Breast epithelium (tissue), 4 donors: Measurements from ENCODE around the gene NEFH. TPM values are rescaled to one million over a fixed set of nuclear protein-coding genes. Genes with fewer than 3 reads are reported as not detected.

ENCODE experiments used
- DNase-seq, 2 donors: peaks; one replicate each; pipeline ENCODE4 v3.0.0-alpha.2; 2019; ENCODE audit warnings: low spot score in 2 of 2
- H3K27ac ChIP-seq, 2 donors: fragments of 200-600 bp; sonication (generic) in 1 of 2; one replicate each; pipeline ENCODE4 v1.5.1; 2016 to 2019; ENCODE audit warnings: mild to moderate bottlenecking in 1 of 2
- H3K27me3 ChIP-seq, 2 donors: fragments of 200-600 bp; sonication (generic) in 1 of 2; one replicate each; pipeline versions ENCODE4 v1.5.1 to v1.6.0; 2017 to 2019; ENCODE audit warnings: control low read depth in 1 of 2, mild to moderate bottlenecking in 1 of 2
- H3K36me3 ChIP-seq: fragments of 200-600 bp; one replicate; pipeline ENCODE4 v1.5.1; 2019
- H3K4me1 ChIP-seq, 2 donors: fragments of 200-600 bp; sonication (generic); one replicate each; pipeline ENCODE4 v1.5.1; 2016 to 2019; ENCODE audit warnings: control low read depth in 1 of 2
- H3K4me3 ChIP-seq, 3 donors: fragments of 200-600 bp; sonication (generic); 1 replicate in 2 of 3; 2 replicates in 1 of 3; pipeline ENCODE4 v1.5.1; 2016 to 2019; ENCODE audit warnings: mild to moderate bottlenecking in 3 of 3, moderate library complexity in 2 of 3
- H3K9me3 ChIP-seq, 2 donors: fragments of 200-600 bp; sonication (generic) in 1 of 2; one replicate each; pipeline ENCODE4 v1.5.1; 2016 to 2019; ENCODE audit warnings: control low read depth in 1 of 2
- POLR2A ChIP-seq: fragments of 450-650 bp; IDR thresholded peaks from one replicate; pipeline ENCODE4 v1.6.1; 2016; ENCODE audit warnings: antibody characterized with exemption, mild to moderate bottlenecking, moderate library complexity
- POLR2AphosphoS5 ChIP-seq, 3 donors: sonication (generic); formaldehyde crosslinking; IDR thresholded peaks; one replicate each; pipeline ENCODE4 v1.6.1; 2017; ENCODE audit warnings: antibody characterized with exemption in 3 of 3
- intact Hi-C: fragments of 100-400 bp; cut with DNase I; formaldehyde crosslinking; loops from one replicate; pipeline ENCODE4 v1.15.1; 2023; ENCODE audit warnings: low total_unique reads
- total RNA-seq, 3 donors: library from RNA; depleted of rRNA; stranded (reverse); fragments of >200 nt; gene quantifications; one replicate each; pipeline ENCODE4 v1.1.0, GENCODE V29; 2016
- TF ChIP-seq, protein P1 (sequence below), 3 donors: fragments of 450-650 bp; IDR thresholded peaks; one replicate each; pipeline ENCODE4 v1.5.1; 2016 to 2017; ENCODE audit warnings: antibody characterized with exemption in 3 of 3, mild to moderate bottlenecking in 3 of 3, moderate library complexity in 3 of 3

The NEFH gene
- total RNA-seq, 3 donors from 2014 or later, result 0.29 to 0.33 (median 0.32) TPM

GRCh38 chr22:29499852-29500251, 19.8 kb downstream of the NEFH start:
- Histone ChIP-seq H3K4me1 (no peaks in the 10 kb centered on the region), H3K27ac (no peak overlapping the region), H3K9me3 (no peaks in the 10 kb centered on the region), H3K36me3 (no peaks in the 10 kb centered on the region), H3K27me3 (no peaks in the 10 kb centered on the region), H3K4me3 (no peak overlapping the region)
- intact Hi-C loops, result no loop called here
- DNase-seq, result no peak
- no peak for TF ChIP-seq POLR2A

DNA sequence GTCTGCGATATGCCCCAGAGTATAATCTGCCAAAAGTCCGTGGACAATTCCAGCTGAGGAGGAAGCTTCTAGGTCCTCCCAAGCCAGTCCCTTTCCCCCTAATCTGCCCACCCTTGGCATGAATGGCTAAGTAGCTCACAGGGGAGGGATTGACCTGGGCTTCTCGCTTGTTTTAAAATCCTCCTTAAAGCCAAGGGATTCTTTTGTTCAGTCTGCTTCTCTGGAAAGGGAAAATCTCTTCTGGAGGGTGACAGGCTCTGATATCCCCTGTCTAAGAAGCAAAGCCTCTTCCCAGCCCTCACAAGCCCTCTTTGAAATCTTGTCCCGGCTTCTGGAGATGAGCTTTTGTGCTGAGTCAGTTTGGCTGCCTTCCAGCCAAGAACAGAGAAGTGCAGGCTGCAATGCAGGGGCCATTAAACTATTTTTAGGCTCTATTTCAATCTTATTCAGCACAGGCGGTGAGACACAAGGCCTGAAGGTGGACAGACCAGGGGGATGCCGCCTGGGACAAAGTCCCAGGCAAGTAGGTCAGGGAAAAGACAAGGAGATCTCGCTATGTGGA, 23.9 kb downstream of the NEFH start:
- Histone ChIP-seq H3K27me3 (no peaks in the 10 kb centered on the region), H3K4me3 (no peak overlapping the region), H3K4me1 (no peaks in the 10 kb centered on the region), H3K27ac (no peak overlapping the region), H3K36me3 (peaks cover 3% of the 10 kb centered on the region), H3K9me3 (no peaks in the 10 kb centered on the region)
- DNase-seq, result no peak
- intact Hi-C loops, result no loop called here
- TF ChIP-seq POLR2AphosphoS5 (IDR thresholded peaks at IDR 0.05) (no peak), POLR2A (no peak)
- TF ChIP-seq, protein P1, sequence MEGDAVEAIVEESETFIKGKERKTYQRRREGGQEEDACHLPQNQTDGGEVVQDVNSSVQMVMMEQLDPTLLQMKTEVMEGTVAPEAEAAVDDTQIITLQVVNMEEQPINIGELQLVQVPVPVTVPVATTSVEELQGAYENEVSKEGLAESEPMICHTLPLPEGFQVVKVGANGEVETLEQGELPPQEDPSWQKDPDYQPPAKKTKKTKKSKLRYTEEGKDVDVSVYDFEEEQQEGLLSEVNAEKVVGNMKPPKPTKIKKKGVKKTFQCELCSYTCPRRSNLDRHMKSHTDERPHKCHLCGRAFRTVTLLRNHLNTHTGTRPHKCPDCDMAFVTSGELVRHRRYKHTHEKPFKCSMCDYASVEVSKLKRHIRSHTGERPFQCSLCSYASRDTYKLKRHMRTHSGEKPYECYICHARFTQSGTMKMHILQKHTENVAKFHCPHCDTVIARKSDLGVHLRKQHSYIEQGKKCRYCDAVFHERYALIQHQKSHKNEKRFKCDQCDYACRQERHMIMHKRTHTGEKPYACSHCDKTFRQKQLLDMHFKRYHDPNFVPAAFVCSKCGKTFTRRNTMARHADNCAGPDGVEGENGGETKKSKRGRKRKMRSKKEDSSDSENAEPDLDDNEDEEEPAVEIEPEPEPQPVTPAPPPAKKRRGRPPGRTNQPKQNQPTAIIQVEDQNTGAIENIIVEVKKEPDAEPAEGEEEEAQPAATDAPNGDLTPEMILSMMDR (IDR thresholded peaks at IDR 0.05), result no peak

GRCh38 chr22:29509298-29509697, 29.3 kb downstream of the NEFH start:
- no peak overlapping the region for H3K27ac ChIP-seq
- no peak for DNase-seq
- TF ChIP-seq POLR2A, result no peak
- intact Hi-C loops, result no loop called here
- no peaks in the 10 kb centered on the region for H3K4me1 ChIP-seq
- H3K36me3 ChIP-seq, result peaks cover 20% of the 10 kb centered on the region
- H3K4me3 ChIP-seq, result no peak overlapping the region
- H3K27me3 ChIP-seq, result no peaks in the 10 kb centered on the region
- no peaks in the 10 kb centered on the region for H3K9me3 ChIP-seq

DNA sequence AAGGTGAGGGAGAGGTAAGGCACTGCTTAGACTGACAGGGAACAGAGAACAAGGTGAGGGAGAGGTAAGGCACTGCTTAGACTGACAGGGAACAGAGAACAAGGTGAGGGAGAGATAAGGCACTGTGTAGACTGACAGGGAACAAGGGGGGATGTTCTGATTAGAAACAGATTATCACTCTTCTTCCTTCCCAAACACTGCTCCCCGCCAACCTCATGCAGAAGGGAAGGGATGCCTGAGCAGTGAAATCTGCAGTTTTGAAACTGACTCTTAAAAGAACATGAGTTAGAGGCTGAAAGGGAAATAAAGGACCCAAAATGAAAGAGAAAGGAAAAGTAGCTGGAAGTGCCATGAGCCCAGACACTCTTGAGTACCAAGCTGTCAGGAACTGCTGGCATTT, 29.8 kb downstream of the NEFH start:
- Histone ChIP-seq H3K27ac (no peak overlapping the region), H3K4me3 (no peak overlapping the region), H3K9me3 (no peaks in the 10 kb centered on the region), H3K36me3 (peaks cover 20% of the 10 kb centered on the region), H3K4me1 (no peaks in the 10 kb centered on the region), H3K27me3 (no peaks in the 10 kb centered on the region)
- TF ChIP-seq, protein P1 (IDR thresholded peaks at IDR 0.05), result no peak
- no peak for TF ChIP-seq POLR2A
- TF ChIP-seq POLR2AphosphoS5 (IDR thresholded peaks at IDR 0.05), result no peak
- intact Hi-C loops, result no loop called here
- no peak for DNase-seq

- intact Hi-C loops, result no loop called here
- no peak overlapping the region for H3K27ac ChIP-seq
- no peaks in the 10 kb centered on the region for H3K27me3 ChIP-seq
- no peaks in the 10 kb centered on the region for H3K9me3 ChIP-seq
- peaks cover 20% of the 10 kb centered on the region for H3K36me3 ChIP-seq
- no peak overlapping the region for H3K4me3 ChIP-seq
- DNase-seq, result no peak
- no peaks in the 10 kb centered on the region for H3K4me1 ChIP-seq
- no peak for TF ChIP-seq POLR2AphosphoS5 (IDR thresholded peaks at IDR 0.05)
- TF ChIP-seq, protein P1 (IDR thresholded peaks at IDR 0.05), result no peak
- no peak for TF ChIP-seq POLR2A
These were observed 30.5 kb downstream of the NEFH start for GRCh38 chr22:29510542-29510941.

DNA sequence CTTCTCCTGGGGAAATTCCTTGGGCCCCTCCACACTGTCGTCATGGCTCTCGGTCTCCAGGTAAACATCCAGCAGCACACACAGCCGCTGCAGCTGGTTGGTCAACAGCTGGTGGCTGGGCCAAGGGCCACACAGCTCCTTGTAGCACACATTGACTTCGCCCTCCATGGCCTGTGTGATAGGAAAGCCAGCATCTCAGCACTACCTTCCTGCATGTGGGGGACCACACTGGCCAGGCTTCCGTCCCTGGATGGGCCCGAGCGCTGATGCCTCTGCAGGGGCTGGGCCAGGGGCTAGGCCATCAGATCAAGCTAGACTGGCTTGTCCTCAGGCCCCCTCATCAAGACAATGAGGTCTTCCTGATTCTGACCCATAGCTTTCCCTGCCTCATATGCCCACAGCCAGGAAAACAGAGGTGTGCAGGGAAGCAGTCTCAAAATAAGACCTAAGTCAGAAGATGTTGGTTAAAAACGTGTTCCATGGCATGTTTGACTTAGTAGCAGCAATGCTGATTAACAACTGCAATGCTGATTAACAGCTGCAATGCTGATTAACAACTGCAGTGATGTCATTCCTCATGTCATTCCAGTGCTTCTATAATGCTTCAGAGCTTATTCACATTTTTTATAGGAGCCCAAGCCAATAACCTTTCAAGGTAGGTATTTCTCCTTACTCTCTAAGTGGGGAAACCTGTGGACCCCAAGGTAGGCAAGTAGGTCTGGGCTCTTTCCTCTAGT, 31.3 kb downstream of the NEFH start:
- TF ChIP-seq, protein P1 (IDR thresholded peaks at IDR 0.05), result no peak
- TF ChIP-seq POLR2A (no peak), POLR2AphosphoS5 (IDR thresholded peaks at IDR 0.05) (no peak)
- Histone ChIP-seq H3K27ac (no peak overlapping the region), H3K9me3 (no peaks in the 10 kb centered on the region), H3K36me3 (peaks cover 20% of the 10 kb centered on the region), H3K4me3 (no peak overlapping the region), H3K4me1 (no peaks in the 10 kb centered on the region), H3K27me3 (no peaks in the 10 kb centered on the region)
- intact Hi-C loops, result no loop called here
- DNase-seq, result no peak
